ENCODE measurements around the gene TMEM47. TPM values are rescaled to one million over a fixed set of nuclear protein-coding genes. Genes with fewer than 3 reads are reported as not detected.
A peak's percentile ranks its signal among the peaks of the same experiment; 100 is the strongest.

The TMEM47 gene
- total RNA-seq, 1 experiment from 2014 or later, result 80.9 TPM

DNA sequence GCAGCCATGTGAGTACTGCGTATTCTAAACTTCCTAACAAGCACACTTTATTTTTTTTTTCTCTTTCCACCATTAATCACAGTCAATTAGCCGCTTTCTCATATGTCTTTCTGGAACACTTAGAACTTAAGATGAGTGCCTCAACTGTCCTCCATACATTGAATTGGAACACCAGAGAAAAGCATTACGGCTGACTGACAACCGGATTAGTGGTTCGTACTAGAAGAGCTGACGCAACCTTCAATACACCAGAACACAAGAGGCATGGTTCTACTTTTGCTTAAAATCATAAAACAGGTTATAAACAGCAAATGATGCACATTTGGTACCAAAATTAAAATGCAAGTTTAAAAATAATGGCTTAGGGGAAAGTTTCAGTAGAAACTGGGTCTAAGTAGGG is 3.3 kb downstream of the TMEM47 start:
- Mint-ChIP-seq H3K27me3 (ENCODE audit: unreplicated experiment) (no peaks in the 10 kb centered on the region), H3K4me1 (ENCODE audit: low read depth, unreplicated experiment) (peaks cover 9% of the 10 kb centered on the region), H3K9me3 (ENCODE audit: low read depth, unreplicated experiment) (no peaks in the 10 kb centered on the region), H3K36me3 (ENCODE audit: insufficient read depth, unreplicated experiment) (peaks cover 45% of the 10 kb centered on the region), H3K4me3 (ENCODE audit: low read depth, unreplicated experiment) (peak overlapping the region; percentile 96), H3K27ac (ENCODE audit: unreplicated experiment) (peak overlapping the region; percentile 97)
- TF ChIP-seq, protein P1, sequence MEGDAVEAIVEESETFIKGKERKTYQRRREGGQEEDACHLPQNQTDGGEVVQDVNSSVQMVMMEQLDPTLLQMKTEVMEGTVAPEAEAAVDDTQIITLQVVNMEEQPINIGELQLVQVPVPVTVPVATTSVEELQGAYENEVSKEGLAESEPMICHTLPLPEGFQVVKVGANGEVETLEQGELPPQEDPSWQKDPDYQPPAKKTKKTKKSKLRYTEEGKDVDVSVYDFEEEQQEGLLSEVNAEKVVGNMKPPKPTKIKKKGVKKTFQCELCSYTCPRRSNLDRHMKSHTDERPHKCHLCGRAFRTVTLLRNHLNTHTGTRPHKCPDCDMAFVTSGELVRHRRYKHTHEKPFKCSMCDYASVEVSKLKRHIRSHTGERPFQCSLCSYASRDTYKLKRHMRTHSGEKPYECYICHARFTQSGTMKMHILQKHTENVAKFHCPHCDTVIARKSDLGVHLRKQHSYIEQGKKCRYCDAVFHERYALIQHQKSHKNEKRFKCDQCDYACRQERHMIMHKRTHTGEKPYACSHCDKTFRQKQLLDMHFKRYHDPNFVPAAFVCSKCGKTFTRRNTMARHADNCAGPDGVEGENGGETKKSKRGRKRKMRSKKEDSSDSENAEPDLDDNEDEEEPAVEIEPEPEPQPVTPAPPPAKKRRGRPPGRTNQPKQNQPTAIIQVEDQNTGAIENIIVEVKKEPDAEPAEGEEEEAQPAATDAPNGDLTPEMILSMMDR (IDR thresholded peaks at IDR 0.05; ENCODE audit: unreplicated experiment), result no peak
- CTCF ChIA-PET, result interaction anchor here (0.9 kb wide), 1 partner anchor 62 kb away, joined by 3 read pairs; no protein-coding TSS in a partner anchor
- intact Hi-C loops (cut with micrococcal nuclease; ENCODE audit: unreplicated experiment), result loop anchor here (10.0 kb wide), 2 partner anchors 231 to 791 kb away; no protein-coding TSS in a partner anchor
- DNase-seq, result no peak
- BruUV-seq (replicated peaks), result no TSS peak

DNA sequence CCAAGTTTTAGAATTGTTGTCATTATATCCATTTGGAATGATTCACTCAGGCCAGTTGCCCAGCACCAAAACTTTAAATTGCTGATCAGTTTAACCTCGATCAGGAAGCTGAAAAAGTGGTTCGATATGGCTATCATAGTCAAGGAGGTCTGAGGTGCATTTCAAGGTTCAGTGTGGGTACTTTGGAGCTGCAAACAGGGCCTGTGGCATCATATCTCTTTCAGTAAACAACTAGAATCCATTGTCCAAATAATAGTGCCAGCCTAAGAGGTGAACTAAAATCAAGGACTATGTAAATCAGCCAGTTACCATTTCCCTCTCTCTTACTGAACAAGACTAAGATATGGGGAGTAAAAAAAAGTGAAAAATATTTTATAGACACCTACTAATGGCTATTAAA is 14.2 kb downstream of the TMEM47 start:
- no peaks in the 10 kb centered on the region for H3K27me3 Mint-ChIP-seq (ENCODE audit: unreplicated experiment)
- CTCF ChIA-PET, result no interaction called here
- H3K9me3 Mint-ChIP-seq (ENCODE audit: low read depth, unreplicated experiment), result no peaks in the 10 kb centered on the region
- no peaks in the 10 kb centered on the region for H3K36me3 Mint-ChIP-seq (ENCODE audit: insufficient read depth, unreplicated experiment)
- TF ChIP-seq, protein P1 (IDR thresholded peaks at IDR 0.05; ENCODE audit: unreplicated experiment), result no peak
- intact Hi-C loops (cut with micrococcal nuclease; ENCODE audit: unreplicated experiment), result loop anchor here (5.0 kb wide), 1 partner anchor 56 kb away; no protein-coding TSS in a partner anchor
- no peak overlapping the region for H3K27ac Mint-ChIP-seq (ENCODE audit: unreplicated experiment)
- peaks cover 9% of the 10 kb centered on the region for H3K4me1 Mint-ChIP-seq (ENCODE audit: low read depth, unreplicated experiment)
- DNase-seq, result no peak
- H3K4me3 Mint-ChIP-seq (ENCODE audit: low read depth, unreplicated experiment), result no peak overlapping the region
- no TSS peak for BruUV-seq (replicated peaks)

DNA sequence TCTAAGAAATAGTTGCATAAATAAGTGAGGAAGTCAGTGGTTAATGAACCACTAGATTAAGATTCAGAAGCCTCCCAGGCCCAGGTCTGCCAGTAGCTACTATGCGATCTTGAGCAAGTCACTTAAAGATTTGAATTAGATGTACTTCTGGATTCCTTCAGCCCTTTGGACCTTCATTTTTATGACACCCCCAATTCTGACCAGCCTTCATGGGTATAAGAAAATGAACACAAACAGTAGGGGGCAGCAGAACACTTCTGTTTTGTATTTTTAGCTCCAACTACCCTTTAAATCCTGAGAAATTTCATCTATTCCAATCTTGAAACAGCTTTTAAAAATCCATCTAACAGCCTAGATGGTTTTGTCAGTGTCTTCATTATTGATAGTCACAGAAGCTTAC is 19.0 kb downstream of the TMEM47 start:
- H3K27ac Mint-ChIP-seq (ENCODE audit: unreplicated experiment), result no peak overlapping the region
- no peak overlapping the region for H3K4me3 Mint-ChIP-seq (ENCODE audit: low read depth, unreplicated experiment)

DNA sequence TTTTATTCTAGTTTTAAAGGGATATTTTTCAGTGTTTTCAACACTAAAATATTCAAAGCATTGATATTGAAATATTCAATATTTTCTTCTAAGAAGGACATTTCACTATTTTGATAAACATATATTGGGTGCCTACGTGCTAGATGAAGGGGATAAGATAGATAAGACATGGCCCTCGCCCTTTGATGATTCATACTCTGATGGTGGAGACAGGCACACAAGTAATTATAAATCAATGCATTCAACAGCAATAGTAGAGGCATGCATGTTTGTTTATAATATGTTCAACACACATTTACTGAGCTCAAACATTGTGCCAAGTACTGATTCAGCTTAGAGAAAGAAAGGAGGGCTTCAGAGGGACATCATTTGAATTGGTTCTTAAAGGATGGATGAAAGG is 22.7 kb downstream of the TMEM47 start:
- no peaks in the 10 kb centered on the region for H3K27me3 Mint-ChIP-seq (ENCODE audit: unreplicated experiment)
- intact Hi-C loops (cut with micrococcal nuclease; ENCODE audit: unreplicated experiment), result loop anchor here (10.0 kb wide), 2 partner anchors 270 to 280 kb away; no protein-coding TSS in a partner anchor
- H3K4me3 Mint-ChIP-seq (ENCODE audit: low read depth, unreplicated experiment), result no peak overlapping the region
- CTCF ChIA-PET, result no interaction called here
- DNase-seq, result no peak
- peaks cover 22% of the 10 kb centered on the region for H3K36me3 Mint-ChIP-seq (ENCODE audit: insufficient read depth, unreplicated experiment)
- H3K27ac Mint-ChIP-seq (ENCODE audit: unreplicated experiment), result no peak overlapping the region
- no peaks in the 10 kb centered on the region for H3K9me3 Mint-ChIP-seq (ENCODE audit: low read depth, unreplicated experiment)
- no TSS peak for BruUV-seq (replicated peaks)
- peaks cover 24% of the 10 kb centered on the region for H3K4me1 Mint-ChIP-seq (ENCODE audit: low read depth, unreplicated experiment)
- TF ChIP-seq, protein P1 (IDR thresholded peaks at IDR 0.05; ENCODE audit: unreplicated experiment), result no peak

More for the DNA sequence above, 19.0 kb downstream of the TMEM47 start:
- Mint-ChIP-seq H3K36me3 (ENCODE audit: insufficient read depth, unreplicated experiment) (peaks cover 20% of the 10 kb centered on the region), H3K27me3 (ENCODE audit: unreplicated experiment) (no peaks in the 10 kb centered on the region), H3K4me1 (ENCODE audit: low read depth, unreplicated experiment) (peaks cover 27% of the 10 kb centered on the region), H3K9me3 (ENCODE audit: low read depth, unreplicated experiment) (no peaks in the 10 kb centered on the region)
- BruUV-seq (replicated peaks), result no TSS peak
- CTCF ChIA-PET, result interaction anchor here (0.6 to 0.8 kb wide), 2 partner anchors 281 to 596 kb away, joined by 3 to 4 read pairs; no protein-coding TSS in a partner anchor
- DNase-seq, result no peak
- TF ChIP-seq, protein P1 (IDR thresholded peaks at IDR 0.05; ENCODE audit: unreplicated experiment), result peak; percentile 38
- intact Hi-C loops (cut with micrococcal nuclease; ENCODE audit: unreplicated experiment), result loop anchor here (10.0 kb wide), 2 partner anchors 273 to 277 kb away; no protein-coding TSS in a partner anchor

Data from Calu3 (cell line).